ENCODE data around the gene ISLR2. TPM values are rescaled to one million over a fixed set of nuclear protein-coding genes. Genes with fewer than 3 reads are reported as not detected.

Gene ISLR2
- total RNA-seq, 1 donor from 2014 or later, result 3.4 TPM

DNA sequence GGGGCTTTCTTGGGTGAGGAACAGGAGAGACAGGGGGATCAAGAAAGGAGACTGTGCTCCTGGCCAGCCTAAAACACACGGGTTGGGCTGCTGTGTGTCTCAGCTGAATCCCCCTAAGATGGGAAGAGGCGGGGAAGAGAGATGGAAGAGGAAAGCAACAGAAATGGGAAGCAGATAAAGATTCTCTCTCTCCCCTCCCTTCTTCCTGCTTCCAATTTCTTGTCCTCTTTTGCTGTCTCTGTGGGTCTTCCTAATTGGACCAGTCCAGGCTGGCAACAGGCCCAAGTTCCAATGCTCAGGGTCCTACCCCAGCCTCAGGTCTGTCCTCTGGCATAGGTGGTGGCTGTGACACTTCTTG, 7.1 kb downstream of the ISLR2 start:
- Histone ChIP-seq H3K36me3 (no peaks in the 10 kb centered on the region), H3K4me1 (peaks cover 26% of the 10 kb centered on the region), H3K27me3 (peaks cover 6% of the 10 kb centered on the region), H3K9me3 (no peaks in the 10 kb centered on the region), H3K4me3 (no peak overlapping the region), H3K27ac (no peak overlapping the region)
- intact Hi-C loops (cut with DNase I), result loop anchor here (10.0 kb wide), 1 partner anchor 163 kb away; no protein-coding TSS in a partner anchor
- TF ChIP-seq, protein P1, sequence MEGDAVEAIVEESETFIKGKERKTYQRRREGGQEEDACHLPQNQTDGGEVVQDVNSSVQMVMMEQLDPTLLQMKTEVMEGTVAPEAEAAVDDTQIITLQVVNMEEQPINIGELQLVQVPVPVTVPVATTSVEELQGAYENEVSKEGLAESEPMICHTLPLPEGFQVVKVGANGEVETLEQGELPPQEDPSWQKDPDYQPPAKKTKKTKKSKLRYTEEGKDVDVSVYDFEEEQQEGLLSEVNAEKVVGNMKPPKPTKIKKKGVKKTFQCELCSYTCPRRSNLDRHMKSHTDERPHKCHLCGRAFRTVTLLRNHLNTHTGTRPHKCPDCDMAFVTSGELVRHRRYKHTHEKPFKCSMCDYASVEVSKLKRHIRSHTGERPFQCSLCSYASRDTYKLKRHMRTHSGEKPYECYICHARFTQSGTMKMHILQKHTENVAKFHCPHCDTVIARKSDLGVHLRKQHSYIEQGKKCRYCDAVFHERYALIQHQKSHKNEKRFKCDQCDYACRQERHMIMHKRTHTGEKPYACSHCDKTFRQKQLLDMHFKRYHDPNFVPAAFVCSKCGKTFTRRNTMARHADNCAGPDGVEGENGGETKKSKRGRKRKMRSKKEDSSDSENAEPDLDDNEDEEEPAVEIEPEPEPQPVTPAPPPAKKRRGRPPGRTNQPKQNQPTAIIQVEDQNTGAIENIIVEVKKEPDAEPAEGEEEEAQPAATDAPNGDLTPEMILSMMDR (IDR thresholded peaks at IDR 0.05), result no peak
- TF ChIP-seq POLR2AphosphoS5 (IDR thresholded peaks at IDR 0.05; ENCODE audit: insufficient read depth in 1 of 2, low read depth in 1 of 2) (no peak), POLR2A (IDR thresholded peaks at IDR 0.05) (no peak)
- no peak for DNase-seq (ENCODE audit: extremely low spot score in 2 of 2)

DNA sequence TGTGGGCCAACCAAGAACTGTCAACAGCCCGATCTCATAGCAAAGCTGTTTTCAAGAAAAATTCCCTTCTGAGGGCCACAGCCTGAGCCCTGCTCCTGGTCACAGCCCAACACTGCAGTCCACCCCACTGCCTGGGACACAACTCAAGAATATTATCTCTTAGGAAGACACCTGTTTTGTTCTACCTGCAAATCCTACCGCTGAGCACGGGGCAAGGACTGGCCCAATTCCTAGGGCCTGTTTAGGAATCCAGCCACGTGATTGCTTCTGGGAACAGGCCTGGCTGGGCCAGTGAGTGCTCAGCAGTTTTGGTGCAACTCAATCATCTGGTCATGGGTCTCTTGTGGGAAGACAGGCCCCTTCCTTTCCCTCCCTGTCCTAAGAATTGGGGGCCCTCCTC, 8.3 kb downstream of the ISLR2 start:
- peaks cover 26% of the 10 kb centered on the region for H3K4me1 ChIP-seq
- intact Hi-C loops (cut with DNase I), result loop anchor here (10.0 kb wide), 1 partner anchor 164 kb away; no protein-coding TSS in a partner anchor
- H3K36me3 ChIP-seq, result no peaks in the 10 kb centered on the region
- peak in 1 of 2 donors; percentile 80 for DNase-seq (ENCODE audit: extremely low spot score in 2 of 2)
- TF ChIP-seq POLR2A (IDR thresholded peaks at IDR 0.05) (no peak), POLR2AphosphoS5 (IDR thresholded peaks at IDR 0.05; ENCODE audit: insufficient read depth in 1 of 2, low read depth in 1 of 2) (no peak)
- TF ChIP-seq, protein P1 (IDR thresholded peaks at IDR 0.05), result no peak
- H3K4me3 ChIP-seq, result no peak overlapping the region
- no peaks in the 10 kb centered on the region for H3K9me3 ChIP-seq
- peaks cover 6% of the 10 kb centered on the region for H3K27me3 ChIP-seq
- H3K27ac ChIP-seq, result no peak overlapping the region

DNA sequence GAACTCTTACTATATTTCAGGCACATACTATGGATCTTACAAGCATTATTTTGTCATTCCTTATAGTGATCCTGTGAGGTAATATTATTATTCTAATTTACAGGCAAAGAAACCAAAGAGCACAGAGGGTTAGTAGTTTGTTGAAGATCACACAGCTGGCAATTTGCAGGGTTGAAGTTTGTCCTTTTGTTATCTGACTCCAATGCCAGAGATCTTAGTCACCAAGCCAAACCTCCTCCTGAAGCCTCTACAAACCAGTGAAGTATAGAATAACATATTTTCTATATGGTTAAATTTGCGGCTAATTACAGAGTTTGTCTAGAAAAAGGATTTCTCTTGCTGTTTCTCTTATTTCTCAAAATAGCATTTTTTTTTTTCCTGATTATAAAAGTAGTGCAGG, 11.2 kb downstream of the ISLR2 start:
- no peaks in the 10 kb centered on the region for H3K9me3 ChIP-seq
- no peaks in the 10 kb centered on the region for H3K27me3 ChIP-seq
- no peak overlapping the region for H3K27ac ChIP-seq
- no peak overlapping the region for H3K4me3 ChIP-seq
- no peaks in the 10 kb centered on the region for H3K36me3 ChIP-seq
- intact Hi-C loops (cut with DNase I), result no loop called here
- TF ChIP-seq POLR2AphosphoS5 (IDR thresholded peaks at IDR 0.05; ENCODE audit: insufficient read depth in 1 of 2, low read depth in 1 of 2), result no peak
- no peak for TF ChIP-seq POLR2A (IDR thresholded peaks at IDR 0.05)
- TF ChIP-seq, protein P1 (IDR thresholded peaks at IDR 0.05), result no peak
- DNase-seq (ENCODE audit: extremely low spot score in 2 of 2), result no peak
- H3K4me1 ChIP-seq, result peaks cover 6% of the 10 kb centered on the region

DNA sequence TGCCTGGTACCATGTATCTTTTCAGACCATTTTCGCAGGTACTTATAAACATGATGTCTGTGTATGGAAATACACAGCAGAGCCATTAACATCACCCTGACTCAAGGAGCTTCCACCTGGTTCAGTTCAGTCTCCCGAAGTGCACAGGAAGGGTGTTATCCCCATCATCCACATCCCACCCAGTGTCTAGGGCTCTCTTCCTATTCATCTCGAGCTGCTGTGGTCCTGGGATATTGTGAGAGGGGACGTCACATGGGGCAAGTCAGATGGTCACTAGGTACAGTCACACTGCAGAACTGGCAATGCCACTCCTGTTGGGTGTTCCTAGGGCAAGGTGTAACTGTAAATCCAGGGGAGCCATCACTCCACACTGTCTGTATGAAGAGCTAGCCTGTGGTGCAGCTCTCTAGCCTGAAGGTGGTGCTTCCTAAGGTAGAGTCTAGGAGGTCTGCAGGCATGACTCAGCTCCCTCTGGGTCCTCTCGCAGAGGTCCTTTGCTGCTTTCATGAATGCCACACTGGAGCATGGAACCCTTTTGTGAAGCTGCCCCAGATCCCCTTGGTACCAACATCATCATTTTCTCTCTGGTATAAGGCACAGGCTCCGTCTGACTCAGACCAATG, 13.9 kb downstream of the ISLR2 start:
- TF ChIP-seq, protein P1 (IDR thresholded peaks at IDR 0.05), result no peak
- TF ChIP-seq POLR2A (IDR thresholded peaks at IDR 0.05), result no peak
- TF ChIP-seq POLR2AphosphoS5 (IDR thresholded peaks at IDR 0.05; ENCODE audit: insufficient read depth in 1 of 2, low read depth in 1 of 2), result no peak
- H3K9me3 ChIP-seq, result no peaks in the 10 kb centered on the region
- no peak overlapping the region for H3K4me3 ChIP-seq
- no peak overlapping the region for H3K27ac ChIP-seq
- intact Hi-C loops (cut with DNase I), result no loop called here
- H3K27me3 ChIP-seq, result no peaks in the 10 kb centered on the region
- H3K36me3 ChIP-seq, result no peaks in the 10 kb centered on the region
- H3K4me1 ChIP-seq, result no peaks in the 10 kb centered on the region
- no peak for DNase-seq (ENCODE audit: extremely low spot score in 2 of 2)

DNA sequence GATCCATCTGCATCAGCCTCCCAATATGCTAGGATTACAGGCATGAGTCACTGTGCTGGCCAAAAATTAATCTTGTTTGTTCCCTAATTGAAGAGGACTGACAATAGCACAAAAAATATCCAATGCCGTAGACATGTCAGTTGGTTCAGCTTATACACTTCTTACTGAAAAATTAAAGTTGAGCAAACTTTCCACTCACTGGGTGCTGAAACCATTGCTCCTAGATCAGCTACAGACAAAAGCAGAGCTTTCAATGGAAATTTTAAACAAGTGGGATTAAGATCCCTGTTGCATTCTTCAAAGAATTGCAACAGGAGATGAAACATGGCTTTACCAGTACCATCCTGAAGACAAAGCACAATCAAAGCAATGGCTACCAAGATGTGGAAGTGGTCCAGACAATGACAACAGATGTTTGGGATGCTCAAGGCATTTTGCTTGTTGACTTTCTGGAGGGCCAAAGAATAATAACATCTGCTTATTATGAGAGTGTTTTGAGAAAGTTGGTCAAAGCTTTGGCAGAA, 16.0 kb downstream of the ISLR2 start:
- TF ChIP-seq POLR2AphosphoS5 (IDR thresholded peaks at IDR 0.05; ENCODE audit: insufficient read depth in 1 of 2, low read depth in 1 of 2) (no peak), POLR2A (IDR thresholded peaks at IDR 0.05) (no peak)
- TF ChIP-seq, protein P1 (IDR thresholded peaks at IDR 0.05), result no peak
- Histone ChIP-seq H3K4me1 (no peaks in the 10 kb centered on the region), H3K9me3 (no peaks in the 10 kb centered on the region), H3K27me3 (no peaks in the 10 kb centered on the region), H3K36me3 (no peaks in the 10 kb centered on the region), H3K27ac (no peak overlapping the region), H3K4me3 (no peak overlapping the region)
- intact Hi-C loops (cut with DNase I), result no loop called here
- no peak for DNase-seq (ENCODE audit: extremely low spot score in 2 of 2)

All from vagina (tissue), 2 donors.